Stomach smooth muscle (tissue), 2 donors: ENCODE measurements around the gene BOD1L1.

Experiments
- H3K27ac ChIP-seq: one replicate; pipeline ENCODE4 v1.7.0; 2013; ENCODE audit warnings: mild to moderate bottlenecking, low read length, inconsistent platforms
- H3K27me3 ChIP-seq, 2 donors: one replicate each; pipeline ENCODE4 v1.7.0; 2013; ENCODE audit warnings: low read length in 2 of 2; ENCODE audit not compliant: insufficient read depth in 2 of 2, control insufficient read depth in 1 of 2
- H3K36me3 ChIP-seq, 2 donors: one replicate each; pipeline ENCODE4 v1.7.0; 2013; ENCODE audit warnings: low read length in 2 of 2; ENCODE audit not compliant: control insufficient read depth in 2 of 2, insufficient read depth in 2 of 2
- H3K4me1 ChIP-seq: one replicate; pipeline ENCODE4 v1.7.0; 2013; ENCODE audit warnings: low read length; ENCODE audit not compliant: control insufficient read depth, insufficient read depth
- H3K4me3 ChIP-seq, 2 donors: one replicate each; pipeline ENCODE4 v1.7.0; 2013; ENCODE audit warnings: low read length in 2 of 2
- H3K9ac ChIP-seq, 2 donors: one replicate each; pipeline ENCODE4 v1.7.0; 2013; ENCODE audit warnings: low read length in 2 of 2, mild to moderate bottlenecking in 1 of 2
- H3K9me3 ChIP-seq, 2 donors: one replicate each; pipeline ENCODE4 v1.7.0; 2013; ENCODE audit warnings: low read length in 2 of 2; ENCODE audit not compliant: control insufficient read depth in 2 of 2
- donor health status: healthy.
- donor health status: Pancreatic carcinoma.

Gene BOD1L1

GRCh38 chr4:13627606-13628311 is at the start of gene BOD1L1:
TSS of gene BOD1L1 (minus strand) at chr4:13627725. CDS start at chr4:13627587, 138 bp downstream.
- Histone ChIP-seq H3K36me3 (no peaks in the 10 kb centered on the region), H3K9me3 (no peaks in the 10 kb centered on the region), H3K27ac (peak within 1 kb of the TSS; percentile 94), H3K27me3 (no peaks in the 10 kb centered on the region), H3K4me1 (peaks cover 12% of the 10 kb centered on the region), H3K9ac (peak within 1 kb of the TSS; percentile 97 to 99), H3K4me3 (peak within 1 kb of the TSS; percentile 98 to 99)

- no peaks in the 10 kb centered on the region for H3K36me3 ChIP-seq
- no peaks in the 10 kb centered on the region for H3K4me1 ChIP-seq
- H3K9ac ChIP-seq: no peak overlapping the region
- no peak overlapping the region for H3K4me3 ChIP-seq
- no peak overlapping the region for H3K27ac ChIP-seq
- no peaks in the 10 kb centered on the region for H3K27me3 ChIP-seq
- H3K9me3 ChIP-seq: peaks cover 0 to 3% of the 10 kb centered on the region in 2 donors
Measured at GRCh38 chr4:13674971-13675370, 47.4 kb upstream of the BOD1L1 start.

GRCh38 chr4:13673167-13673566 is 45.6 kb upstream of the BOD1L1 start:
- Histone ChIP-seq H3K27ac (no peak overlapping the region), H3K9ac (no peak overlapping the region), H3K9me3 (peaks cover 0 to 3% of the 10 kb centered on the region in 2 donors), H3K36me3 (no peaks in the 10 kb centered on the region), H3K4me1 (no peaks in the 10 kb centered on the region), H3K4me3 (no peak overlapping the region), H3K27me3 (no peaks in the 10 kb centered on the region)

GRCh38 chr4:13670456-13671160 is 43.1 kb upstream of the BOD1L1 start:
- Histone ChIP-seq H3K4me3 (no peak overlapping the region), H3K4me1 (no peaks in the 10 kb centered on the region), H3K9ac (no peak overlapping the region), H3K36me3 (no peaks in the 10 kb centered on the region), H3K9me3 (peaks cover 0 to 3% of the 10 kb centered on the region in 2 donors), H3K27ac (no peak overlapping the region), H3K27me3 (no peaks in the 10 kb centered on the region)

GRCh38 chr4:13665701-13666660 is 38.5 kb upstream of the BOD1L1 start:
- H3K36me3 ChIP-seq: no peaks in the 10 kb centered on the region

GRCh38 chr4:13659341-13660070 is 32.0 kb upstream of the BOD1L1 start:
- Histone ChIP-seq H3K9ac (no peak overlapping the region), H3K27ac (no peak overlapping the region), H3K36me3 (no peaks in the 10 kb centered on the region), H3K4me3 (no peak overlapping the region), H3K4me1 (peaks cover 1% of the 10 kb centered on the region), H3K27me3 (no peaks in the 10 kb centered on the region), H3K9me3 (no peaks in the 10 kb centered on the region)

More at GRCh38 chr4:13665701-13666660, 38.5 kb upstream of the BOD1L1 start:
- Histone ChIP-seq H3K27me3 (no peaks in the 10 kb centered on the region), H3K4me3 (no peak overlapping the region), H3K9me3 (no peaks in the 10 kb centered on the region), H3K9ac (no peak overlapping the region), H3K4me1 (no peaks in the 10 kb centered on the region), H3K27ac (no peak overlapping the region)

- Histone ChIP-seq H3K36me3 (no peaks in the 10 kb centered on the region), H3K9ac (no peak overlapping the region), H3K4me3 (peak overlapping the region in 1 of 2 donors; percentile 47)
Measured at GRCh38 chr4:13656569-13657405, 29.3 kb upstream of the BOD1L1 start.

GRCh38 chr4:13654162-13654797 is 26.8 kb upstream of the BOD1L1 start:
- H3K27me3 ChIP-seq: no peaks in the 10 kb centered on the region
- H3K4me3 ChIP-seq: peak overlapping the region; percentile 81 to 82
- no peaks in the 10 kb centered on the region for H3K9me3 ChIP-seq
- peaks cover 8% of the 10 kb centered on the region for H3K4me1 ChIP-seq
- H3K36me3 ChIP-seq: no peaks in the 10 kb centered on the region
- H3K27ac ChIP-seq: no peak overlapping the region
- no peak overlapping the region for H3K9ac ChIP-seq

More at GRCh38 chr4:13656569-13657405, 29.3 kb upstream of the BOD1L1 start:
- Histone ChIP-seq H3K27me3 (no peaks in the 10 kb centered on the region), H3K9me3 (no peaks in the 10 kb centered on the region), H3K4me1 (peaks cover 8% of the 10 kb centered on the region), H3K27ac (no peak overlapping the region)

- H3K27me3 ChIP-seq: no peaks in the 10 kb centered on the region
- no peaks in the 10 kb centered on the region for H3K36me3 ChIP-seq
- H3K9ac ChIP-seq: no peak overlapping the region
- H3K4me3 ChIP-seq: peak overlapping the region in 1 of 2 donors; percentile 81
- no peaks in the 10 kb centered on the region for H3K9me3 ChIP-seq
- H3K4me1 ChIP-seq: peaks cover 8% of the 10 kb centered on the region
- H3K27ac ChIP-seq: no peak overlapping the region
Measured at GRCh38 chr4:13653766-13654161, 26.2 kb upstream of the BOD1L1 start.
